Esophagus muscularis mucosa (tissue), 4 donors: ENCODE measurements around the gene ETNK1.

Experiments
- CTCF ChIP-seq, 3 experiments: fragments of 200-600 bp in 2 of 3; fragments of 450-650 bp in 1 of 3; sonication (generic) in 2 of 3; IDR thresholded peaks; one replicate each; pipeline ENCODE4 v1.5.1; 2017 to 2019; ENCODE audit warnings: antibody characterized with exemption in 3 of 3, mild to moderate bottlenecking in 2 of 3, moderate library complexity in 1 of 3
- EP300 ChIP-seq: sonication (generic); formaldehyde crosslinking; IDR thresholded peaks from one replicate; pipeline ENCODE4 v1.6.1; 2017; ENCODE audit warnings: antibody characterized with exemption
- POLR2A ChIP-seq: fragments of 450-650 bp; IDR thresholded peaks from one replicate; pipeline ENCODE4 v1.6.1; 2017; ENCODE audit warnings: antibody characterized with exemption, moderate library complexity, mild to moderate bottlenecking, low read depth

GRCh38 chr12:22598763-22599161 is 26.2 kb upstream of the ETNK1 start:
- TF ChIP-seq CTCF (IDR thresholded peaks at IDR 0.05): no peak
- no peak for TF ChIP-seq POLR2A
- TF ChIP-seq EP300: no peak
